HG03045 (cell line): Measurements from ENCODE around the gene KDM4B.
"Not testable (repeated sequence)": the region's sequence is repeated elsewhere in the genome, so short reads cannot be mapped to it uniquely, and the experiment has no call there.

ENCODE experiments used
- ATAC-seq: cut with Tn5 transposase; IDR thresholded peaks from one replicate; pipeline ENCODE4 v1.9.1; 2021; ENCODE audit warnings: mild to moderate bottlenecking, moderate library complexity; ENCODE audit not compliant: unreplicated experiment

The KDM4B gene

DNA sequence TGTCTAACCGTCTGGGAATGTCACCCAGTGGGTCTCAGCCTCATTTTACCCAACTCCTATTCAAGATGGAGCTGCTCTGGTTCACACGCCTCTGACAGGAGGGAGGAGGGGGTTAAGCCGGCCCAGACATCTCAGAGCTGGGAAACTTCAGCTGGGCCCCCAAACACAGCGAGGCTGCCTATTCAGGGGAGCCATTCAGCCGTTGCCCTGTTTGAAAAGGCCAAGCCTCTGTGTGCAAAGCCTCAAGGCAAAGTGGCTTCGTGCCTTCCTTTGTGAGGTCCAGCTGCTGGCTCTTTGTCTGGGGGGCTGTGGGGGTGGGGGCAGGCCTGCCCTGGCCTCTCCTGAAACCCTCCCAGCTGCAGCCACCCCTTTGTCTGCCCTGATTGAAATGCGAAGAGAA lies 224.3 kb downstream of the KDM4B start:
- no peak for ATAC-seq

DNA sequence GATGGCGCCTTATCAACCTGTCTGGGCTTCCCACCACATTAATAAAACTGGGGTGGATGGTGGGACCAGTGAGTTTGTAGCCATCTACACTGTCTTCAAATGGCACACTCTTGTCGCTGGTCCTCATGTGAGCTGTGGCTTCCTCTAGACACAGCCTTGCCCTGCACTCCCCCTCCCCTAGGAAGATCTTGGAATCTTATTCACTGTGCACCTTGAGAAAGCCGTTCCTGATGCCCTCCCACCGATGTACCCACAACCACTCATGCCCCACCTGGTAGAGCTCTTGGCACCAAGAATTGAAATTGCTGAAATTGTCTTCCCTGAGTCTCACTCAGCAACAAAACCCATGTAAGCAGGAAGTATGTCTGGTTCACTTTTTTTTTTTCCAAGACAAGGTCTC lies 225.7 kb downstream of the KDM4B start:
- ATAC-seq, result no peak

DNA sequence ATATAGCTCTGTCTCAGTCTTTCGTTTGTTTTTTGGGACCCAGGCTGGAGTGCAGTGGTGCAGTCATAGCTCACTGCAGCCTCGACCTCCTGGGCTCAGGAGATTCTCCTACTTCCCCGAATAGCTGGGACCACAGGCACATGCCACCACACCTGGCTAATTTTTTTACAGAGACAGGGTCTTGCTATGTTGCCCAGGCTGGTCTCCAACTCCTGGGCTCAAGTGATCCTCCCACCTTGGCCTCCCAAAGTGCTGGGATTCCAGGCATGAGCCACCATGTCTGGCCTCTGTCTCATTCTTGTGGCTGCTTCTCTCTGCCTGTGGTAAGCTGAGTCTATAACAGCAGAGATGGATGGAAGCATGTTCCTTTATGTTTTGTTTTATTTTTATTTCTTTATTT lies 226.7 kb downstream of the KDM4B start:
- ATAC-seq, result not testable (repeated sequence)

DNA sequence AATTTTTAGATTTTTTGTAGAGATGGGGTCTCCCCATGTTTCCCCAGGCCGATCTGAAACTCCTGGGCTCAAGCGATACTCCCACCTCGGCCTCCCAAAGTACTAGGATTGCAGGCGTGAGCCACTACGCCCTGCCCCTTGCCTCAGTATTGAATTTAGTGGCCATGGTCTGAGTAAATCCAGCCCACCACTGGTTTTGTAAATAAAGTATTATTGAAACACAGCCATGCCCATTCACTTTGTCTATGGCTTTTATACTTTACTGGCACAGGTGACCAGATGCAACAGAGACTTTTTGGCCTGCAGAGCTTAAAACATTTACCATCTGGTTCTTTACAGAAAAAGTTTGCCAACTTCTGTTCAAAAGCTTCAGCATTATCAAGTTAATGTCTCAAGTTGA lies 227.9 kb downstream of the KDM4B start:
- no peak for ATAC-seq

DNA sequence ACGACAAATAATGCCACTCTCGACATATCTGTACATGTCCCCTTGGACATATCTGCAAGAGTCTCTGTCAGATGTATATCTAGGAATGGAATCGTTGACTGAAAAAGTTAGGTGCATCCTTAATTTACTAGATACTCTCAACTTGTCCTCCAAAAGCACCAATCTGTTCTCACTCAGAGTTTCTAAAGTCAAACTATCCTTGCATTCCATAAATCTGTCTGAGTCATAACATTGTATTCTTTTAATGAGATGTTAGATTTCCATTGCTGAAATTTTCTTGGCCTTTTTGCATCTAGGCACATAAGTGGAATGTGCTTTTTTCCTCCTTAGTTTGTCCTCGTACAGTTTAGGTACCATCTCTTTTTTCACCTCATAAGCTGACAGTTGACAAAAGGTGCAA lies 231.9 kb downstream of the KDM4B start:
- no peak for ATAC-seq

DNA sequence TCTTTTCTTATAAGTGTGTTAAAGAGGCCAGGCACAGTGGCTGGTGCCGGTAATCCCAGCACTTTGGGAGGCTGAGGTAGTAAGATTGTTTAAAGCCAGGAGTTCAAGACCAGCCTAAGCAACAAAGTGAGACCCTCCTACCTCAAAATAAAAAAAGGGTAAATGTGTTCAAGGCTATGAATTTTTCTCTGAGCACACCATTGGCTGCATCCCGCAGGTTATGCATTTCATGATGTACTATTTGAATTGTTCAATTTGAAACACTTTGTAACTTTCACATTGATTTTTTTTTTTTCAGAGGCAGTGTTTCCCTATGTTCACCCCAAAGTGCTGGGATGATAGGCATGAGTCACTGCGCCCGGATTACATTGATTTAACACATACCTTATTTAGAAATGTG lies 233.6 kb downstream of the KDM4B start:
- ATAC-seq, result no peak
